Measurements from ENCODE around the gene APBA2. TPM values are rescaled to one million over a fixed set of nuclear protein-coding genes. Genes with fewer than 3 reads are reported as not detected.

Gene APBA2
- total RNA-seq, 1 experiment from 2014 or later = not detected

DNA sequence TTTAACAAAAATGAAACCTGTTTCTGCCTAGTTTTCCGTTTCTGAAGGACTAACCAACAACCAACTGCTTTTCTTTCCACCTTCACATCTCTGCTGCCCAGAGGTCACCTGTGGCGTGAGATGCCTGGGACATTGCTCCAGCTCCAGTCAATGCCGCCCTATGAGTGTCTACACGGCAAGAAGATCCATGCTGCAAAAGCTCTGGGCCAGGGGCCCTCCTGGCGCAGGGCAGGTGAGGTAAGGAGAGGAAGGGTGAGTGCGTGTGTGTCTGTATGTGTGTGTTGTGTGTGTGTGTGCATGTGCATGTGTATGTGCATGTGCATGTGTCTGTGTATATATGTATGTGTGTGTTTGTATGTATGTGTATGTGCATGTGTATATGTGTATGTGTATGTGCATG, 252.5 kb downstream of the APBA2 start:
- no peak overlapping the region for H3K27ac Mint-ChIP-seq (ENCODE audit: unreplicated experiment)
- no TSS peak for BruUV-seq (replicated peaks)
- no peaks in the 10 kb centered on the region for H3K36me3 ChIP-seq (ENCODE audit: control insufficient read depth, insufficient read depth, low read length)
- no peaks in the 10 kb centered on the region for H3K36me3 Mint-ChIP-seq (ENCODE audit: insufficient read depth, unreplicated experiment)
- no peak overlapping the region for H3K4me3 Mint-ChIP-seq (ENCODE audit: unreplicated experiment)
- CTCF ChIA-PET = no interaction called here
- TF ChIP-seq, protein P1, sequence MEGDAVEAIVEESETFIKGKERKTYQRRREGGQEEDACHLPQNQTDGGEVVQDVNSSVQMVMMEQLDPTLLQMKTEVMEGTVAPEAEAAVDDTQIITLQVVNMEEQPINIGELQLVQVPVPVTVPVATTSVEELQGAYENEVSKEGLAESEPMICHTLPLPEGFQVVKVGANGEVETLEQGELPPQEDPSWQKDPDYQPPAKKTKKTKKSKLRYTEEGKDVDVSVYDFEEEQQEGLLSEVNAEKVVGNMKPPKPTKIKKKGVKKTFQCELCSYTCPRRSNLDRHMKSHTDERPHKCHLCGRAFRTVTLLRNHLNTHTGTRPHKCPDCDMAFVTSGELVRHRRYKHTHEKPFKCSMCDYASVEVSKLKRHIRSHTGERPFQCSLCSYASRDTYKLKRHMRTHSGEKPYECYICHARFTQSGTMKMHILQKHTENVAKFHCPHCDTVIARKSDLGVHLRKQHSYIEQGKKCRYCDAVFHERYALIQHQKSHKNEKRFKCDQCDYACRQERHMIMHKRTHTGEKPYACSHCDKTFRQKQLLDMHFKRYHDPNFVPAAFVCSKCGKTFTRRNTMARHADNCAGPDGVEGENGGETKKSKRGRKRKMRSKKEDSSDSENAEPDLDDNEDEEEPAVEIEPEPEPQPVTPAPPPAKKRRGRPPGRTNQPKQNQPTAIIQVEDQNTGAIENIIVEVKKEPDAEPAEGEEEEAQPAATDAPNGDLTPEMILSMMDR (IDR thresholded peaks at IDR 0.05; ENCODE audit: insufficient read depth in 1 of 2, low read depth in 1 of 2, low read length in 1 of 2, severe bottlenecking in 1 of 2, unreplicated experiment in 1 of 2) = no peak
- H3K27me3 ChIP-seq (replicated peaks; ENCODE audit: control insufficient read depth, insufficient read depth, low read length) = no peaks in the 10 kb centered on the region
- no peaks in the 10 kb centered on the region for H3K9me3 ChIP-seq
- H3K27me3 Mint-ChIP-seq (ENCODE audit: insufficient read depth, unreplicated experiment) = peaks cover 16% of the 10 kb centered on the region
- no peaks in the 10 kb centered on the region for H3K4me1 ChIP-seq
- no peak overlapping the region for H3K4me3 ChIP-seq (ENCODE audit: low read depth, low read length)
- POLR2A ChIA-PET = no interaction called here
- no peaks in the 10 kb centered on the region for H3K9me3 Mint-ChIP-seq (ENCODE audit: unreplicated experiment)
- DNase-seq = no peak
- intact Hi-C loops (cut with micrococcal nuclease; ENCODE audit: unreplicated experiment) = no loop called here
- H3K4me1 Mint-ChIP-seq (ENCODE audit: low read depth, unreplicated experiment) = peaks cover 6% of the 10 kb centered on the region

DNA sequence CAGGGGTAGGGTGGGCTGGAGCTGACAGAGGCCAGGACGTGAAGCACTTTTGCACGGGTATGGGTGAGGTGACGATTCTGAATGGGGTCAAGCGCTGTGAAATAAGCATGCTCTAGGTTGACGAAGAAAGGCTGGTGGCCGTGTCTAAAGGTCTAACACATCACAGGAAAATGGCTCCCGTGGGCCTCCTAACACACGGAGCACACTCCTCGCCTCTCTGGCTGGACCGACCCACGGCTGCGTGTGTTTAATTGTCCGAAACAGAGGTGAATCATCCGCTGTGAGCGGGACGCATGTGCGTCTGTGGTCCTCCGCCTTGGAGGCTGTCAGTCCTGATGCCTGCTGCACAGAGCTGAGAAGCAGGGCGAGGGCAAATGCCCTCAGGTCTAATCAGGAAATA, 253.3 kb downstream of the APBA2 start:
- intact Hi-C loops (cut with micrococcal nuclease; ENCODE audit: unreplicated experiment) = no loop called here
- peak in 1 of 2 experiments; percentile 11 for DNase-seq
- TF ChIP-seq, protein P1 (IDR thresholded peaks at IDR 0.05; ENCODE audit: insufficient read depth in 1 of 2, low read depth in 1 of 2, low read length in 1 of 2, severe bottlenecking in 1 of 2, unreplicated experiment in 1 of 2) = no peak
- no peaks in the 10 kb centered on the region for H3K9me3 Mint-ChIP-seq (ENCODE audit: unreplicated experiment)
- no TSS peak for BruUV-seq (replicated peaks)
- no peak overlapping the region for H3K27ac Mint-ChIP-seq (ENCODE audit: unreplicated experiment)
- Histone ChIP-seq H3K36me3 (ENCODE audit: control insufficient read depth, insufficient read depth, low read length) (no peaks in the 10 kb centered on the region), H3K9me3 (no peaks in the 10 kb centered on the region), H3K4me1 (no peaks in the 10 kb centered on the region), H3K4me3 (ENCODE audit: low read depth, low read length) (no peak overlapping the region), H3K27me3 (replicated peaks; ENCODE audit: control insufficient read depth, insufficient read depth, low read length) (no peaks in the 10 kb centered on the region)
- H3K4me3 Mint-ChIP-seq (ENCODE audit: unreplicated experiment) = no peak overlapping the region
- H3K27me3 Mint-ChIP-seq (ENCODE audit: insufficient read depth, unreplicated experiment) = peaks cover 22% of the 10 kb centered on the region
- no peaks in the 10 kb centered on the region for H3K36me3 Mint-ChIP-seq (ENCODE audit: insufficient read depth, unreplicated experiment)
- POLR2A ChIA-PET = no interaction called here
- peaks cover 6% of the 10 kb centered on the region for H3K4me1 Mint-ChIP-seq (ENCODE audit: low read depth, unreplicated experiment)
- CTCF ChIA-PET = interaction anchor here (1.4 kb wide), 1 partner anchor 10 kb away, joined by 7 read pairs; no protein-coding TSS in a partner anchor

DNA sequence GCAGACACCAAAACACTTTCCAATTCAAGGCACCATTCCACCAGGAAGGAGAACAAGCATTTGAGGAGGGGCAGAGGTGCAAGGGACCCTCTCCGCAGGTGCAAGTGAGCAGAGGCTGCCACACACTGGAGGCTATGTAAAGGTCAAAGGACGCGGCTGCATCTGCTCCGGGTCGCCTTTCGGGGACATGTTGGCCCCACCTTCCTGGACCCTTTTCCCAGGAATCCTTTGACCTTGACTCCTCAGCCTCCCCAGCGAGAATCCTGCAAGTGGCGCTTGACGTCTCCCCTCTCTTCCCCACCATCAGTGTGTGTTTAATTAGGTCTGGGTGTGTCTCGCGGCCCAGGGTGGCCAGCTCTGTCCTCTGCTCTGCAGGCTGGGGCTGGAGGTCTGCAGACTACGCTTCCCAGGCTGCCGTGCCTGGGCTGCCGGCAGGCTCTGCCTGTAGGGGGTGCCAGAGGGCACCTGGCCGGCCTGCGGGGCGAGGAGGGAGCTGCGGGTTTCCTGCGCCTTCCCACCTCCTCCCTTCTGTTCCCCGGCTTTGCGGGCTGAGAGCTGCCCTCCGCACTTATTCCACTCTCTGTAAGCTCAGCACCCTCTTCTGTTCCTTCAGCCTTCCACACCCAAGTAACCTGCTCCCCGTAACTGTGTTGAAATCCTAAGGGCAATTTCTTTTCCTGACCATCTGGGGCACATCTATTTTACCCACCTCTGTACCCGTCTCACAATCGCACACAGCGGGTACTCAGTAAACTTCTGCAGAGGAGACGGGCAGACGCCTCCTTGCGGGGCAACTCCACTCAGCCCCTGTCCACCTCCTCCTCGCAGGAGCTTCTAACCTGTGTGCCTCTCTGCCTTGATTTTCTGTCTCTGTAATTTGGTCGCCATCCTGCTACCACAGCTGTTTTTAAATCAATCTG, 254.0 kb downstream of the APBA2 start:
- intact Hi-C loops (cut with micrococcal nuclease; ENCODE audit: unreplicated experiment) = no loop called here

More for the DNA sequence above, 254.0 kb downstream of the APBA2 start:
- no peak overlapping the region for H3K27ac Mint-ChIP-seq (ENCODE audit: unreplicated experiment)
- H3K4me1 Mint-ChIP-seq (ENCODE audit: low read depth, unreplicated experiment) = peaks cover 6% of the 10 kb centered on the region
- Histone ChIP-seq H3K36me3 (ENCODE audit: control insufficient read depth, insufficient read depth, low read length) (no peaks in the 10 kb centered on the region), H3K9me3 (no peaks in the 10 kb centered on the region), H3K27me3 (replicated peaks; ENCODE audit: control insufficient read depth, insufficient read depth, low read length) (no peaks in the 10 kb centered on the region), H3K4me3 (ENCODE audit: low read depth, low read length) (no peak overlapping the region), H3K4me1 (no peaks in the 10 kb centered on the region)
- CTCF ChIA-PET = interaction anchor here (0.9 to 1.4 kb wide), 3 partner anchors 9 to 1040 kb away, joined by 3 to 7 read pairs (median 4); no protein-coding TSS in a partner anchor
- POLR2A ChIA-PET = no interaction called here
- no TSS peak for BruUV-seq (replicated peaks)
- H3K9me3 Mint-ChIP-seq (ENCODE audit: unreplicated experiment) = no peaks in the 10 kb centered on the region
- H3K27me3 Mint-ChIP-seq (ENCODE audit: insufficient read depth, unreplicated experiment) = peaks cover 27% of the 10 kb centered on the region
- TF ChIP-seq, protein P1 (IDR thresholded peaks at IDR 0.05; ENCODE audit: insufficient read depth in 1 of 2, low read depth in 1 of 2, low read length in 1 of 2, severe bottlenecking in 1 of 2, unreplicated experiment in 1 of 2) = peak; percentile 73 to 77
- no peak overlapping the region for H3K4me3 Mint-ChIP-seq (ENCODE audit: unreplicated experiment)
- peak; percentile 18 to 64 for DNase-seq
- no peaks in the 10 kb centered on the region for H3K36me3 Mint-ChIP-seq (ENCODE audit: insufficient read depth, unreplicated experiment)
